Mucosa of stomach (tissue), 1 donor: ENCODE data around the gene TRDMT1.

Experiments used
- H3K27me3 ChIP-seq: one replicate; pipeline ENCODE4 v1.7.0; 2013; ENCODE audit warnings: mild to moderate bottlenecking, low read length; ENCODE audit not compliant: control insufficient read depth, insufficient read depth
- H3K36me3 ChIP-seq: one replicate; pipeline ENCODE4 v1.7.0; 2013; ENCODE audit warnings: low read length; ENCODE audit not compliant: control insufficient read depth, insufficient read depth
- H3K4me1 ChIP-seq: one replicate; pipeline ENCODE4 v1.7.0; 2013; ENCODE audit warnings: mild to moderate bottlenecking, low read length; ENCODE audit not compliant: control insufficient read depth, insufficient read depth
- H3K4me3 ChIP-seq: one replicate; pipeline ENCODE4 v1.7.0; 2013; ENCODE audit warnings: low read length
- H3K9ac ChIP-seq: one replicate; pipeline ENCODE4 v1.7.0; 2013; ENCODE audit warnings: mild to moderate bottlenecking, low read length, moderate library complexity
- H3K9me3 ChIP-seq: one replicate; pipeline ENCODE4 v1.7.0; 2013; ENCODE audit warnings: mild to moderate bottlenecking, low read length, moderate library complexity; ENCODE audit not compliant: control insufficient read depth
- donor health status: Pancreatic carcinoma.

Gene TRDMT1

DNA sequence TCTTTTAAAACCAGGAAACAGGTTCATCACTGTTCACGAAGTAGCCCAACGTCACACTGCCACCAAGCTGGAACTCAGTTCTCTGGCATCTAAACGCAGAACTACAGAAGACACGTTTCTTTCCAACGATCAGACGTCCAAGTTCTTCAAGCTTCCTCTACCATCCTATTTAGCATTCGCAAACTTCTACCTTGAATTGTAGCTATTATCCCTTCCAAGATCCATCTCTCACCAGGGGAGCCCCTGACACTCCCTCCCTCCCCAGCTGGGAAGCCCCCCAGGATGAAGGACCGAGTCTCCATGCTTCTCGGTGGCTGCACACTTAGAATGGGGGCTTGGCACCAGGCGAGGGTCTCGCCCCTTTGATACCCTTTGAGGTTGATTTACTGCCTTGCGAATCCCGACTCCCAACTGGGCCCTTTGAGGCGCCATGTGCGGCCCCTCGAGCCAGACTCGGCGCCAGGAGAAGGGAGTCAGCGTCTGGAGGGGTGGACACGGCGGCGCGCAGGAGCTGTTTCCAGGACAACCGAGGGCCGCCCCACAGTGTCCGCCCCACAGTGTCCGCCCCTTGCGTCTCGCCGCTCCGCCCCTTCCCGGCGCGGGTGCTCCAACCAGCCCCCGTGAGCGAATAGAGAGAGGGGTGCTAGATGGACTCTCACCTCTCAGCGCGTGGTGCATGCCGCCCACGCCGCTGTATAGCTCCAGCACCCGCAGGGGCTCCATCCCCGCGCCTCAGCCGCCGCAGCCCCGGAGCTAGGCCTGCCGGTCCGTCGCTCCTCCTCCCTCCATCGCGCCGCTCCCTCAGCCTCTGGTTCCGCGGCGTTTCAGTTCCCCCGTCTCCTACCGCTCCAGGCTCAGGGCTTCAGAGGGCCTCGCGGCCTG, at the start of gene TRDMT1:
TRDMT1 (minus strand) TSS at position 761 of the 882 bp plus-strand sequence; CDS start at position 723, 38 bp downstream.
- Histone ChIP-seq H3K4me1 (peaks cover 5% of the 10 kb centered on the region), H3K9me3 (no peaks in the 10 kb centered on the region), H3K36me3 (no peaks in the 10 kb centered on the region), H3K9ac (peak within 1 kb of the TSS; percentile 81), H3K4me3 (peak within 1 kb of the TSS; percentile 82), H3K27me3 (no peaks in the 10 kb centered on the region)

DNA sequence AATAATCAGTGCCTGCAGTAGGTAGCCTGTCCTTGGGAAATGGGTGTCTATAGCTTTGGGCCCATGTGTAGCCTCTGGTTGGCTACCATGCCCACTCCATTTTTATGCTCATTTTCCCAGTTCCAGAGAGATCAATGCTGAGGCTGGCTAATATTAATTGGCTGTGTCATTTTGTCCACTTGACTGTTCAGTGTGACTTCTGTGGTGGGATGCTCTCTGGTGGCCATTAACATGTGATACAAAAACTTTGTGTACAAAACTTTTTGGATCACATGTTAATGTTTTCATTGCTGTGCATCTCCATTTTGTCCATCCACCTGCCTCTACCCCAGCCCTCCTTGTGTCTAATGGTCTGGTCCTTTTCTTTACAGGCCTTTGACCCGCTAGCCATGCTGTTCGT, 49.3 kb upstream of the TRDMT1 start:
- Histone ChIP-seq H3K4me3 (no peak overlapping the region), H3K4me1 (no peaks in the 10 kb centered on the region), H3K9me3 (no peaks in the 10 kb centered on the region), H3K9ac (no peak overlapping the region), H3K36me3 (no peaks in the 10 kb centered on the region), H3K27me3 (no peaks in the 10 kb centered on the region)

DNA sequence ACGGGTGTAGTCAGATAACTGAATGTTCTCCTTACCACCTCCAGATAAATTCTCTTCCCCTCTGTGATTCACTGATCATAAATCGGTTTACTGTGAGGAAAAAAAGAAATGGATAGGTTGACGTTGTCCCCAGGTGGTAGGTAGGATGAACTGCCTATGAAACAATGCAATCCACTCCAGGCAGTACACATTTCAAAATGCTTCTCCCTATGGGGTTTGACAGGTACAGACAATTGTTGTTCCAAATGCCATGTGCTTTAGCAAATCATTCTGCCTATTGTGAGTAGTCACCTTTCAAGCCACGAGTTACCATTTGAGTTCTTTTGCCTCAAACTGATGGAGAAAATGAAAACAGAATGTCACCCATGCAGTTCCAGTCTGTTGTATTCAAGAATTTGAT, 48.3 kb upstream of the TRDMT1 start:
- no peaks in the 10 kb centered on the region for H3K27me3 ChIP-seq

DNA sequence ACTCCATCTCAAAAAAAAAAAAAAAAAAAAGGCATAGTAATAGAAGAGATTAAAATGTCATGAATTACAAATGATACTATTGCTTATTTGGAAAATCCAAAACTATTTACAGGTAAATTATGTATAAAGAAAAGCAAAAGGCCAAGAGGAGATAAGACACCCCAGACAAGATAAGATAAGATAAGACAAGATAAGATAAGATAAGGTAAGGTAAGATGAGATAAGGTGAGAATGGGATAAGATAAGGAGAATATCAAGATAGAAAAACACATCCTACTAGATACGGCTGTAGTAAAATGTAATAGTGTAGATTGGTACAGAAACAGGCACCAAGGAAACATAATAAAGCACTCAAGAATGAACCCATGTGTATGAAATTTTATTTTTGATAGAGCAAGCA, 47.5 kb upstream of the TRDMT1 start:
- Histone ChIP-seq H3K9ac (no peak overlapping the region), H3K36me3 (no peaks in the 10 kb centered on the region), H3K4me1 (no peaks in the 10 kb centered on the region), H3K9me3 (no peaks in the 10 kb centered on the region), H3K4me3 (no peak overlapping the region), H3K27me3 (no peaks in the 10 kb centered on the region)

More for the DNA sequence above, 48.3 kb upstream of the TRDMT1 start:
- no peaks in the 10 kb centered on the region for H3K4me1 ChIP-seq
- H3K36me3 ChIP-seq = no peaks in the 10 kb centered on the region
- H3K4me3 ChIP-seq = no peak overlapping the region
- no peaks in the 10 kb centered on the region for H3K9me3 ChIP-seq
- no peak overlapping the region for H3K9ac ChIP-seq

- H3K36me3 ChIP-seq = no peaks in the 10 kb centered on the region
- no peak overlapping the region for H3K9ac ChIP-seq
- no peaks in the 10 kb centered on the region for H3K9me3 ChIP-seq
- no peaks in the 10 kb centered on the region for H3K4me1 ChIP-seq
- H3K27me3 ChIP-seq = no peaks in the 10 kb centered on the region
- no peak overlapping the region for H3K4me3 ChIP-seq
Measured at GRCh38 chr10:17247210-17247609, 45.7 kb upstream of the TRDMT1 start.

DNA sequence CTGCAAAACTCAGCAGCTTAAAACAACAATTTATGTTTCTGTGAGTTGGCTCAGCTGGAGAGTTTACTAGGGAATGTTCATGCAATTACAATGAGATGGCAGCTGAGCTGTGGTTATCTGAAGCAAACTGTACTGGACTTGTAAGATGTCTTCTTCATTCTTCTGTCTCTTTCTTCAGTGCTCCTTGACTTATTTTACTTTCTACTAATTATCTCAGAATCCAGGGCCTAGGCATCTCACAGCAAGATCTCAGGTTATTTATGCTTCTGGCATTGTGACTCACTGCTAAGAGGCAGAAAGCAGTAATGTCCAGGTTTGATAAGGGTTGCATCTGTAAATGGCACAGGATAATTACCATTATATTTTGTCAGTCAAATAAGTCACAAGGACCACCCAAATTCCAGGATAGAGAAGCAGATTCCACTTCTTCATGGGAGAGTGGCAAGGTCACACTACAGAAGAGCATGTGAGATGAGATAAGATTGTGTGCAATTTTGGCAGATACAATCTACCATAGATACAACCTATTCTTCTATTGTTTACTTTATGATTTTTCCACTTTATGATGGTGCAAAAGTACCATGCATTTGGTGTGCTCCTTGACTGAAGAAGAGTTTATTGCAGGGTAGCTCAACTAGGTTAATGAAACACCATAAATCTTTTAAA, 43.4 kb upstream of the TRDMT1 start:
- H3K9me3 ChIP-seq = no peaks in the 10 kb centered on the region
- no peaks in the 10 kb centered on the region for H3K36me3 ChIP-seq
- no peaks in the 10 kb centered on the region for H3K4me1 ChIP-seq
- H3K27me3 ChIP-seq = no peaks in the 10 kb centered on the region
- no peak overlapping the region for H3K4me3 ChIP-seq
- H3K9ac ChIP-seq = no peak overlapping the region

DNA sequence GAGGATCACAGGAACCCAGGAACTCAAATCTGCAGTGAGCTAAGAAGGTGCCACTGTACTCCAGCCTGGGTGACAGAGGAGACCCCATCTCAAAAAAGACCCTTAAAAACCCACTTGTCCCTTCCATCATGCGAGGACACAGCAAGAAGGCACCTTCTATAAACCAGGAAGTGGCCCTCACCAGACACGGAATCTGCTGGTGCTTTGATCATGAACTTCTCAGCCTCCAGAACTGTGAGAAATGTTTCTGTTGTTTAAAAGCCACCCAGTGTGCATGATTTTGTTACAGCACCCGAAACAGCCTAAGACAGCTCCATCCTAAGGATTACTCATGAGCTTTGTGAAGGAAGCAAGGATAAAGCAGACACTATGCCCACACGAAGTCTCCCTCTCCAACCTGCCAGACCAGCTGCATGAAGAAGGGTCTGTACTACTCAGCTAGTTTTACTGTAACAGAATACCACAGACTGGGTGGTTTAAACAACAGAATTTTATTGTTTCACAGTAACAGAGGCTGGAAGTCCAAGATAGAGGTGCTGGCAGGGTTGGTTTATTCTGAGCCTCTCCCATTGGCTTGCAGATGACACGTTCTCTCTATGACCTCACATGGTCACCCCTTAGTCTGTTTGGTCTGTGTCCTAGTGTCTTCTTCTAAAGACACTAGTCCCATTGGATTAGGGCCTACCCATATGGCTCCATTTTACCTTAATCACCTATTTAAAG, 40.3 kb upstream of the TRDMT1 start:
- Histone ChIP-seq H3K9me3 (no peaks in the 10 kb centered on the region), H3K9ac (no peak overlapping the region), H3K27me3 (no peaks in the 10 kb centered on the region), H3K4me1 (no peaks in the 10 kb centered on the region), H3K4me3 (no peak overlapping the region), H3K36me3 (no peaks in the 10 kb centered on the region)

- H3K4me1 ChIP-seq = no peaks in the 10 kb centered on the region
- no peak overlapping the region for H3K9ac ChIP-seq
- H3K36me3 ChIP-seq = no peaks in the 10 kb centered on the region
- no peaks in the 10 kb centered on the region for H3K27me3 ChIP-seq
- H3K9me3 ChIP-seq = no peaks in the 10 kb centered on the region
- no peak overlapping the region for H3K4me3 ChIP-seq
Measured at GRCh38 chr10:17240616-17241015, 39.1 kb upstream of the TRDMT1 start.

GRCh38 chr10:17240096-17240495, 38.6 kb upstream of the TRDMT1 start:
- no peaks in the 10 kb centered on the region for H3K36me3 ChIP-seq
- no peak overlapping the region for H3K4me3 ChIP-seq
- no peaks in the 10 kb centered on the region for H3K27me3 ChIP-seq
- no peaks in the 10 kb centered on the region for H3K9me3 ChIP-seq
- H3K4me1 ChIP-seq = no peaks in the 10 kb centered on the region
- no peak overlapping the region for H3K9ac ChIP-seq

DNA sequence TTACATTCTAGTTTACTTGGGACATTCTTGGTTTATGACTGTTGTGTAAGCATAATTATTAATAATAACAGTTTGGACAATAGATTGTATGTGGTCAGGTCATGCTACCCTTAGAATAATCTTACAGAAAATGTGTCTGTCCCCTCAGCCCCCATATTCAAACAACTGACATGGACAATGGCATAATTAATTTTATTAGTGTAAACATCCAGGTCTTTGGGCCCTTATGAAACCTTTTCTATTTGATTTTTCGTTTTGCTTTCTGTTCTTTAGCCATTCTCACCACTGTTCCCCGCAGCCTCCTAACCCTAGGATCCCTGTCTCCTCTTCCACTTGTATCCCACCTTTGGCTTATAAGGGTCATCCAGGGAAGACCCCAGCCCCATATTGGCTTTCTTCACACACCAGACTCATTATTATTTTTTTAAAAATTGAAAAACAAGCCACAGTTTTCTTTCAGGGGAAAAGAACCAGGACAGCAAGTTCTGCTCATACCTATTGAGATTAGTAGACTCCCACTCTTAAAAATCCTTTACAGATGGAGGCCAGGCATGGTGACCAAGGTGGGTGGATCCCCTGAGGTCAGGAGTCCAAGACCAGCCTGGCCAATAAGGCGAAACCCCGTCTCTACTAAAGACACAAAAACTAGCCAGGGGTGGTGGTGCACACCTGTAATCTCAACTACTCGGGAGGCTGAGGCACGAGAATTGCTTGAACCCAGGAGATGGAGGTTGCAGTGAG, 38.0 kb upstream of the TRDMT1 start:
- Histone ChIP-seq H3K9me3 (no peaks in the 10 kb centered on the region), H3K36me3 (no peaks in the 10 kb centered on the region), H3K4me1 (no peaks in the 10 kb centered on the region), H3K27me3 (no peaks in the 10 kb centered on the region), H3K4me3 (no peak overlapping the region), H3K9ac (no peak overlapping the region)

- no peak overlapping the region for H3K4me3 ChIP-seq
- no peaks in the 10 kb centered on the region for H3K36me3 ChIP-seq
- no peaks in the 10 kb centered on the region for H3K27me3 ChIP-seq
Measured at GRCh38 chr10:17238445-17239291, 37.2 kb upstream of the TRDMT1 start.

More at GRCh38 chr10:17238445-17239291, 37.2 kb upstream of the TRDMT1 start:
- no peaks in the 10 kb centered on the region for H3K4me1 ChIP-seq
- no peaks in the 10 kb centered on the region for H3K9me3 ChIP-seq
- no peak overlapping the region for H3K9ac ChIP-seq
